ENCODE measurements around the gene HSD17B14. TPM values are rescaled to one million over a fixed set of nuclear protein-coding genes. Genes with fewer than 3 reads are reported as not detected.
"Not testable (repeated sequence)": the region's sequence is repeated elsewhere in the genome, so short reads cannot be mapped to it uniquely, and the experiment has no call there.

HSD17B14 gene
- total RNA-seq, 1 donor from 2014 or later, result 1.0 TPM

GRCh38 chr19:48853483-48853882 is 17.2 kb upstream of the HSD17B14 start:
- H3K9me3 Mint-ChIP-seq (ENCODE audit: unreplicated experiment), result peaks cover 1% of the 10 kb centered on the region

GRCh38 chr19:48852292-48852691 is 16.0 kb upstream of the HSD17B14 start:
- Mint-ChIP-seq H3K27me3 (ENCODE audit: unreplicated experiment) (peaks cover 7% of the 10 kb centered on the region), H3K27ac (ENCODE audit: unreplicated experiment) (no peak overlapping the region), H3K36me3 (ENCODE audit: unreplicated experiment) (no peaks in the 10 kb centered on the region), H3K9me3 (ENCODE audit: unreplicated experiment) (peaks cover 4% of the 10 kb centered on the region), H3K4me3 (ENCODE audit: unreplicated experiment) (no peak overlapping the region), H3K4me1 (ENCODE audit: low read depth, unreplicated experiment) (peaks cover 5% of the 10 kb centered on the region)
- no peak for TF ChIP-seq CTCF (IDR thresholded peaks at IDR 0.05; ENCODE audit: partially characterized antibody, unreplicated experiment)
- DNase-seq, result no peak

More at GRCh38 chr19:48853483-48853882, 17.2 kb upstream of the HSD17B14 start:
- DNase-seq, result no peak
- no peak overlapping the region for H3K27ac Mint-ChIP-seq (ENCODE audit: unreplicated experiment)
- H3K4me3 Mint-ChIP-seq (ENCODE audit: unreplicated experiment), result no peak overlapping the region
- TF ChIP-seq CTCF (IDR thresholded peaks at IDR 0.05; ENCODE audit: partially characterized antibody, unreplicated experiment), result no peak
- H3K27me3 Mint-ChIP-seq (ENCODE audit: unreplicated experiment), result peaks cover 7% of the 10 kb centered on the region
- H3K4me1 Mint-ChIP-seq (ENCODE audit: low read depth, unreplicated experiment), result peaks cover 8% of the 10 kb centered on the region
- no peaks in the 10 kb centered on the region for H3K36me3 Mint-ChIP-seq (ENCODE audit: unreplicated experiment)

GRCh38 chr19:48846659-48847058 is 10.4 kb upstream of the HSD17B14 start:
- not testable (repeated sequence) for DNase-seq; H3K4me1 Mint-ChIP-seq (ENCODE audit: low read depth, unreplicated experiment); H3K36me3 Mint-ChIP-seq (ENCODE audit: unreplicated experiment); H3K4me3 Mint-ChIP-seq (ENCODE audit: unreplicated experiment); H3K27ac Mint-ChIP-seq (ENCODE audit: unreplicated experiment); H3K9me3 Mint-ChIP-seq (ENCODE audit: unreplicated experiment); H3K27me3 Mint-ChIP-seq (ENCODE audit: unreplicated experiment)

- DNase-seq, result no peak
- no peak overlapping the region for H3K27ac Mint-ChIP-seq (ENCODE audit: unreplicated experiment)
- H3K27me3 Mint-ChIP-seq (ENCODE audit: unreplicated experiment), result peaks cover 6% of the 10 kb centered on the region
- H3K4me1 Mint-ChIP-seq (ENCODE audit: low read depth, unreplicated experiment), result peaks cover 4% of the 10 kb centered on the region
- H3K9me3 Mint-ChIP-seq (ENCODE audit: unreplicated experiment), result peaks cover 7% of the 10 kb centered on the region
- no peaks in the 10 kb centered on the region for H3K36me3 Mint-ChIP-seq (ENCODE audit: unreplicated experiment)
- TF ChIP-seq CTCF (IDR thresholded peaks at IDR 0.05; ENCODE audit: partially characterized antibody, unreplicated experiment), result no peak
- no peak overlapping the region for H3K4me3 Mint-ChIP-seq (ENCODE audit: unreplicated experiment)
Measured at GRCh38 chr19:48845384-48845783, 9.1 kb upstream of the HSD17B14 start.

- no peak overlapping the region for H3K27ac Mint-ChIP-seq (ENCODE audit: unreplicated experiment)
- H3K36me3 Mint-ChIP-seq (ENCODE audit: unreplicated experiment), result no peaks in the 10 kb centered on the region
- H3K4me3 Mint-ChIP-seq (ENCODE audit: unreplicated experiment), result no peak overlapping the region
- DNase-seq, result no peak
- peaks cover 6% of the 10 kb centered on the region for H3K27me3 Mint-ChIP-seq (ENCODE audit: unreplicated experiment)
- peaks cover 4% of the 10 kb centered on the region for H3K4me1 Mint-ChIP-seq (ENCODE audit: low read depth, unreplicated experiment)
- TF ChIP-seq CTCF (IDR thresholded peaks at IDR 0.05; ENCODE audit: partially characterized antibody, unreplicated experiment), result no peak
- peaks cover 6% of the 10 kb centered on the region for H3K9me3 Mint-ChIP-seq (ENCODE audit: unreplicated experiment)
Measured at GRCh38 chr19:48844472-48844871, 8.2 kb upstream of the HSD17B14 start.

- H3K4me1 Mint-ChIP-seq (ENCODE audit: low read depth, unreplicated experiment), result peaks cover 4% of the 10 kb centered on the region
- peak; percentile 81 for TF ChIP-seq CTCF (IDR thresholded peaks at IDR 0.05; ENCODE audit: partially characterized antibody, unreplicated experiment)
- H3K27ac Mint-ChIP-seq (ENCODE audit: unreplicated experiment), result peak overlapping the region; percentile 78
- H3K36me3 Mint-ChIP-seq (ENCODE audit: unreplicated experiment), result no peaks in the 10 kb centered on the region
- peak; percentile 52 for DNase-seq
- H3K27me3 Mint-ChIP-seq (ENCODE audit: unreplicated experiment), result peaks cover 3% of the 10 kb centered on the region
- H3K4me3 Mint-ChIP-seq (ENCODE audit: unreplicated experiment), result peak overlapping the region; percentile 44
- H3K9me3 Mint-ChIP-seq (ENCODE audit: unreplicated experiment), result peaks cover 5% of the 10 kb centered on the region
Measured at GRCh38 chr19:48842789-48843162, 6.5 kb upstream of the HSD17B14 start.

All from glutamatergic neuron (in vitro differentiated cells).